Spinal cord (tissue), 10 donors: ENCODE results near the gene GMPR2. TPM values are rescaled to one million over a fixed set of nuclear protein-coding genes. Genes with fewer than 3 reads are reported as not detected.
A peak's percentile ranks its signal among the peaks of the same experiment; 100 is the strongest.

Experiments
- DNase-seq, 6 donors: peaks; one replicate each; pipeline versions ENCODE4 v3.0.0 to v3.0.0-alpha.2; 2013 to 2015; ENCODE audit warnings: low spot score in 6 of 6, low read depth in 4 of 6
- H3K27ac ChIP-seq: one replicate; pipeline ENCODE4 v1.5.1; 2013; ENCODE audit warnings: low read depth, low read length, control low read depth
- H3K27me3 ChIP-seq: one replicate; pipeline ENCODE4 v1.6.1; 2013; ENCODE audit warnings: low read length; ENCODE audit not compliant: control insufficient read depth, insufficient read depth
- H3K36me3 ChIP-seq: one replicate; pipeline ENCODE4 v1.6.1; 2013; ENCODE audit warnings: low read length; ENCODE audit not compliant: control insufficient read depth, insufficient read depth
- H3K4me1 ChIP-seq: one replicate; pipeline ENCODE4 v1.6.1; 2013; ENCODE audit warnings: low read length; ENCODE audit not compliant: control insufficient read depth, insufficient read depth
- H3K4me3 ChIP-seq: one replicate; pipeline ENCODE4 v1.5.1; 2013; ENCODE audit warnings: low read depth, low read length, control low read depth
- H3K9me3 ChIP-seq: one replicate; pipeline ENCODE4 v1.6.1; 2013; ENCODE audit warnings: low read length; ENCODE audit not compliant: control insufficient read depth, insufficient read depth
- WGBS: methylation state at CpG from one replicate; pipeline ENCODE4 v1.1.5; 2013; ENCODE audit warnings: missing lambda C conversion rate; ENCODE audit not compliant: insufficient coverage; 5-methylcytosine and 5-hydroxymethylcytosine counted together
- polyA plus RNA-seq, 2 donors: library from polyadenylated mRNA; unstranded; fragments of 120-200 nt; gene quantifications; one replicate each; pipeline ENCODE4 v1.2.1, GENCODE V29; 2013; ENCODE audit not compliant: insufficient read length in 2 of 2
- total RNA-seq, 2 donors: library from RNA; depleted of rRNA in 1 of 2; stranded (reverse); fragments of 120-200 nt in 1 of 2; fragments of >200 nt in 1 of 2; gene quantifications; one replicate each; pipeline versions ENCODE4 v1.2.3 to v1.2.4, GENCODE V29; 2013 to 2014
- donor health status: healthy.

The GMPR2 gene
- total and polyA plus RNA-seq, 4 donors: 57.5 to 96.9 (median 80.7) TPM

DNA sequence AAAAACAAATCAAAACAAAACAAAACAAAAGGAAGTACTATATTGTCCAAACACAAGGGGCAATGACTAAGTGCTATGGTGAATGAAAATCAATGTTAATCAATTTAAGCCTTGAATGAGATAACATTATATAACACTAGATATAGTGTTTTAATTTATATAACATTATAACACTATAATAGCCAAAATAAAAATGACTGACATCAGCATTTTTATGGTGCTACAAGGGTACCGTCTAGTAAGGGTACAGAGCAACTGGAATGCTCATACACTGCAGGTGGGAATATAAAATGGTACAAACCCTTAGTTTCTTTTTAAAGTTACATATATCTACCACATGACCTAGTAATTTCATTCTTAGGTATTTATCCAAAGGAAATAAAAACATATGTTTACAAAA is 6.3 kb upstream of the GMPR2 start:
- Histone ChIP-seq H3K4me1 (peaks cover 8% of the 10 kb centered on the region), H3K27ac (no peak overlapping the region)

DNA sequence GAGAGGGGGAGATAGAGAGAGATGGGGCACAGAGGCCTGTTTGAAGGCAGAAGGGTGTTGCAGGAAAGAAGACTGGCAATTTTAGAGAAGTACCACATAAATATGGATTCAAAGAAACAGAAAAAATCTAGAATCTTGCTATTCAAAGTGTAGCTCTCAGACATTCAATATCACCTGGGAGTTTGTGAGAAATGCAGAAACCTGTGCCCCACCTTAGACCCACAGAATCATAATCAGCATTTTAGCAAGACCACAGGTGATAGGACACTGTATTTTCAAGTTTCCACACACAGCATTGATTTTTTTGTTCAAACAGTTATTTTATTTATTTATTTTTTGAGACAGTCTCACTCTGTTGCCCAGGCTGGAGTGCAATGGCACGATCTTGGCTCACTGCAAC is 3.8 kb upstream of the GMPR2 start:
- peaks cover 19% of the 10 kb centered on the region for H3K4me1 ChIP-seq
- DNase-seq: no peak
- no peaks in the 10 kb centered on the region for H3K9me3 ChIP-seq
- H3K27ac ChIP-seq: no peak overlapping the region
- peaks cover 10% of the 10 kb centered on the region for H3K36me3 ChIP-seq
- H3K27me3 ChIP-seq: no peaks in the 10 kb centered on the region
- no CpG with 5 or more reads among the region's 1 CpG for WGBS
- no peak overlapping the region for H3K4me3 ChIP-seq

More for the DNA sequence above, 6.3 kb upstream of the GMPR2 start:
- Histone ChIP-seq H3K27me3 (no peaks in the 10 kb centered on the region), H3K4me3 (no peak overlapping the region), H3K9me3 (no peaks in the 10 kb centered on the region), H3K36me3 (peaks cover 10% of the 10 kb centered on the region)
- WGBS: no CpG with 5 or more reads among the region's 1 CpG
- DNase-seq: no peak

DNA sequence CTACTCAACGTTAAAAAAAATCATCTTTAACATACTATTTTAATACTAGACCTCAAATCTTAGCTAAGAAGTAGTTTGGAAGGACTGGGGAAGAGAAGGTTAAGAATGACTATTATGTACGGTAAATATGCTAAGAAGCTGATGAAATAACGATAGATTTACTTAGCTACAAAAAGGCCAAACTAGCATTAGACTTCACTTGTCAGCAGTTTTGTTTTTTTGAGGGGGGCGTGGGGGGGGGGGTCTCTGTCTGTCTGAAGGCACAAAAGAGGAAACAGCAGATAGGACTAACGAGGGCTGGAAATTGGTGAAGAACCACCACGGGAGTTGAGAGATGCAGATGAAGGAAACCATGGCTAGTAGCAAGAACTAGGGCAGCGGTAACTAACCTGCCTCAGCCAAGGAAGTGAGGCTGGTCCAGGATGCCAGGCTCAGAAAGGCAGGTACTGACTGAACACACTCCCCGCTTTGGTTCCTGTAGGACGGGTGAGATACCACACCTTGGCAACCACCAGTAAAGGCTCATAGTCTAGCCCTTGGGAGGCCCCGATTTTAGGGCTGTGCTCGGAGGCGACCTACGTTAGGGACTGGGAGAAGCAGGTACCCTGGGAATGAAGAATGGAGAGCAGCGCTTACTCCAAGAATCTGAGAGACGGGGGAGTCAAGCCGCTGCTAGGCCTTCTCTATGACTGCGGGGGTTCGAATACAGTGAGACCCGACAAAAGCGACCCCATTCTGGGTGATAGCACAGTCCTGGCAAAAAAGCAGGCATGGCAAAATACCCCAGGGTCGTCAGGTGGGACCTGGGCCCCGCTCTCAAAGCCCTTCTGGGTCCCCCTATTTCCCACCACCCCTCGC is 1.2 kb upstream of the GMPR2 start:
- peak overlapping the region; percentile 90 for H3K27ac ChIP-seq
- peaks cover 19% of the 10 kb centered on the region for H3K4me1 ChIP-seq
- no peak for DNase-seq
- no peaks in the 10 kb centered on the region for H3K9me3 ChIP-seq
- H3K36me3 ChIP-seq: peaks cover 14% of the 10 kb centered on the region
- WGBS: 5% methylated on average over 20 of the region's 23 CpGs
- no peaks in the 10 kb centered on the region for H3K27me3 ChIP-seq
- peak overlapping the region; percentile 93 for H3K4me3 ChIP-seq

DNA sequence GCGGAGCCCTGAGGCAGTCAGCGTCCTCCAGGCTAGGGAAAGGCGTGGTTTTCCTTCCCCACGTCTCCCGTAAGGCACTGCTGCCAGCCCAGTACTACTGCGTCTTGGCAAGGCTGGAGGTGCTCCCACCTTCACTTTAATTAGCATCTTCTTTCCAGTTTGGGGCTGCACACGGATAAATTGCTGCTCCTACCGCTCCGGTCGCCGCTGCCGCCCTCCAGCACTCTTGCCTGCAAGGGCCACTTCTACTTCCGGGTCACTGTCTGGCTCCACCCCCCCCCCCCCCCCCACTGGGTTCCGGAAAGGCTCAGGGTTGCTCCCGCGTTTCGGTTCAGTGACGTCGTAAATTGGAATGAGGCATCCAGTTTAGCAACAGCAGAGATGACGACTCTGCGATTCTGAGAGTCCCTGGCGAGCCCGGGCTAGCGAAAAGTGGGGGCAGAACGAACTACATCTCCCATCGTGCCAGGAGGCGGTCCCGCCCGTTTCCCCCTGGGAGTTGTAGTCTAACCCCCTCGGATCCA is 546 bp upstream of the GMPR2 start, which contains the start of gene NEDD8:
TSS of gene NEDD8 (minus strand) at position 247 of the 524 bp plus-strand sequence. CDS start at position 147, 100 bp downstream.
- Histone ChIP-seq H3K27ac (peak within 1 kb of the TSS; percentile 90), H3K4me1 (peaks cover 19% of the 10 kb centered on the region), H3K9me3 (no peaks in the 10 kb centered on the region), H3K36me3 (peaks cover 21% of the 10 kb centered on the region), H3K27me3 (no peaks in the 10 kb centered on the region), H3K4me3 (peak within 1 kb of the TSS; percentile 93)
- DNase-seq: peak; percentile 81 to 98 (median 91)
- 0% methylated on average over 27 of the region's 30 CpGs for WGBS

DNA sequence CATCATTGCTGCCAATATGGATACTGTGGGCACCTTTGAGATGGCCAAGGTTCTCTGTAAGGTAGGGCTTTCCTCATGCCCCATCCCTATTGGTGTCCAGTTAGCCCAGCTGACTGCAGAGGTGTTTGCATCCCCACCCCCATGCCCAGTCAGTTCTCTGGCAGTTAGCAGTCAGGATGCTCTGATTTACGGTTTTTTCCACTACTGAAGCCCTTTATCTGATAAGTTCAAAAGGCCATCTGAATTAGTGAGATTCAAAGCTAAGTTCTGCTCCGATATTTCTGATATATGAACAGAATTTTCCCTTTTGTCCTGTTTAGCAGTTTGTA is 773 bp downstream of the GMPR2 start:
- peaks cover 19% of the 10 kb centered on the region for H3K4me1 ChIP-seq
- DNase-seq: no peak
- H3K36me3 ChIP-seq: peaks cover 25% of the 10 kb centered on the region
- 100% methylated on average over 2 of the region's 2 CpGs for WGBS
- H3K4me3 ChIP-seq: peak overlapping the region; percentile 93
- no peaks in the 10 kb centered on the region for H3K27me3 ChIP-seq
- H3K27ac ChIP-seq: no peak overlapping the region
- H3K9me3 ChIP-seq: no peaks in the 10 kb centered on the region

DNA sequence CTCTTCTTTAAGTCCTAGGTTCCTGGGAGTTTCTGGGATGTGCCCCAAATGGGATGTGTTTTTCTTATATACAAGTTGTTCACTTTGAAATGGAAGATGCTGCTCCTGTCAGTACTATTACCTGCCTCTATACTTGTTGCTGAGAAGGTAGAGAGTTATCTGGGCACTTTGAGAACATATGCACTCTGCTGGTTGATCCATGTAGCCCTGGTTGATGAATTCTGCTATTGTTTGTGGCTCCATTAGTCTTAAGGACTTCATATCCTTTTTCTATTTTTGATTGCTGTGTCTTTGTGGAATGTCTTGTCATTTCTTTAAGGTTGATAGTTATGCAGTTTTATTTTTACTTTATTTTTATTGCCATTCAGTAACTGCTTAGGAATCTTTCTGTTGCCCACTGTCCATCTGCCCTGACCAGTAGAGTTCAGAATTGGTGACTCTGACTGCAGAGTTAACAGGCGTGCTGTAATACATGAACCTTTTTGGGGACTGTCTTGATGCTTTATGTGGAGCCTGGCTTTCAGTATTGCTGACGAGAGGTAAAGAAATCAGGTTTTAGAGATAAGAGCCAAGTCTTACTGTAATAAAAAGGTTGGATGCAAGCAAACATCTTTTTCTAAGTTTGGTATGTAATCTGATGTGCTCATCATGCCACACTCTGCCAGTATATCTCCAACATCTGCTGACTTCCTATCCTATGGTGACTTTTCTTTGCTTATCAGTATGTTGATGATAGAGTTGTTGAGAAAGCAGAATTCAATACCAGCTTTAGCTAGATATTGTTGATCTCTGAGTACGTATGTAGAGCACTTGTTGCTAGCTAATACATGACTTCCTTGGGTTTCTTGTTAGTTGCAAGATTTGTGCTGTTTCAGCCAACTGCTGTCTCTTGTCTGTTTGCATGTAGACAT is 1.6 kb downstream of the GMPR2 start:
- Histone ChIP-seq H3K27ac (no peak overlapping the region), H3K4me1 (peaks cover 19% of the 10 kb centered on the region)
- WGBS: 86% methylated on average over 2 of the region's 3 CpGs

DNA sequence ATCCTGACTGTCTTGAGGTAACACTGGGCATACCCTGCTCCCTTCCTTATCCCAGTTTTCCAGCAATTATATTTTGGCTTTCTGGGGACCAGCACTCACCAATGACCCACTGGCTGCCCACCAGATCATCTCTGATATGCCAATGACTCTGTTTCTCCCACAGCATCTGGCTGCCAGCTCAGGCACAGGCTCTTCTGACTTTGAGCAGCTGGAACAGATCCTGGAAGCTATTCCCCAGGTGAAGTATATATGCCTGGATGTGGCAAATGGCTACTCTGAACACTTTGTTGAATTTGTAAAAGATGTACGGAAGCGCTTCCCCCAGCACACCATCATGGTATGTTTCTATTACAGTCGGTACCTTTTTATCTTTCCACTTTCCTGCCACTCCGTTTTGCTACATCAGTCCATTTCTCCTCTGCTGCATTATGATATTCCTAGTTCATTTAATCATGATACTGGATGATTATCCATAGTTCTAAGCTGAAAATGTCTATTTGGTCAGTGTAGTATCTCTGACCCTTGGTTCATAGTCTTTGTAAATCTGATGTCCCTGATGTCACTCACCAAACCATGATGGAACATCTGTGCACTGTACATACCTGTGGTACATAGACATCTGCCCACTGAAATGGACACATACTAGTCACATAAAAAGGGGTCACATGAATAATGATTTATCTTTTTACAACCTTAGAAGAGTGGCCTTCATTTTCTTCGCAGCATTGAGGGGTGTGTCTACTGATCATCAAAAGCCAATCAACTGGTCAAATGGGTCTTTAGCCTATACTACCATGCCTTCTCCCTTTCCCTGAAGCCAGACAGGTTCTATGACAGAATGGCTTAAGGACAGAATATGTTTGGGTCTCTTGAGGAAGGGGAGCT is 3.3 kb downstream of the GMPR2 start:
- no peak overlapping the region for H3K27ac ChIP-seq

More for the DNA sequence above, 1.6 kb downstream of the GMPR2 start:
- DNase-seq: no peak
- no peaks in the 10 kb centered on the region for H3K27me3 ChIP-seq
- H3K9me3 ChIP-seq: no peaks in the 10 kb centered on the region
- peaks cover 29% of the 10 kb centered on the region for H3K36me3 ChIP-seq
- no peak overlapping the region for H3K4me3 ChIP-seq

DNA sequence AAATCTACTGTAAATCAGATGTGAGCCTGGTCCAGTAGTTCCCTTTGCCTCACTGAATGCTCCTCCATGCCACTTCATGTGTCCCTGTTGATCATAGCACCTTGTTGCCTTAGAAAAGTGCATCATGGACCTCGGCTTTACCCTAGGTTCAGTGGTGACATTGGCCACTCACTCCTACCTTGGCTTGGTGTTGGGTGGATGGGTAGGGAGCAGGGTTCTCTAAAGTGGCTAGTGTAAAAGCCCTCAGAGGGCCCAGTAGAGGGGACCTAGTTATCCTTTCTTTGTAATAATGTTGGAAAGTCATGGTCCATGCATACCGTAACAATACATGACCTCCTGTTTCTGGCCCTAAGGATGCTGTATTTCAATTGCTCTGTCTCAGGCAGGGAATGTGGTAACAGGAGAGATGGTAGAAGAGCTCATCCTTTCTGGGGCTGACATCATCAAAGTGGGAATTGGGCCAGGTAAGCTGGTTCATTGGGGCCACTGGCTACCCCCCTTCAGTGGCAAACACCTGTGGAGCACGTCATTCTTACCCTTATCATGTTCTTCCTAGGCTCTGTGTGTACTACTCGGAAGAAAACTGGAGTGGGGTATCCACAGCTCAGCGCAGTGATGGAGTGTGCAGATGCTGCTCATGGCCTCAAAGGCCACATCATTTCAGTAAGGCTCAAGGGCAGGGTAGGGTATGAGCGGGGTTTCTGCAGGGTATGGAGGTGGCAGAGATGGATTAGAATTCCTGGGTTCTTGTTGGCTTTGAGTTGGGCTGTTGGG is 4.1 kb downstream of the GMPR2 start:
- no peak overlapping the region for H3K27ac ChIP-seq
- H3K9me3 ChIP-seq: no peaks in the 10 kb centered on the region
- H3K27me3 ChIP-seq: no peaks in the 10 kb centered on the region
- peaks cover 27% of the 10 kb centered on the region for H3K4me1 ChIP-seq
- WGBS: 97% methylated on average over 3 of the region's 6 CpGs
- no peak for DNase-seq
- peaks cover 45% of the 10 kb centered on the region for H3K36me3 ChIP-seq
- H3K4me3 ChIP-seq: no peak overlapping the region

More for the DNA sequence above, 3.3 kb downstream of the GMPR2 start:
- no peak for DNase-seq
- no peaks in the 10 kb centered on the region for H3K27me3 ChIP-seq
- no CpG with 5 or more reads among the region's 5 CpGs for WGBS
- H3K36me3 ChIP-seq: peaks cover 42% of the 10 kb centered on the region
- no peak overlapping the region for H3K4me3 ChIP-seq
- H3K4me1 ChIP-seq: peaks cover 25% of the 10 kb centered on the region
- H3K9me3 ChIP-seq: no peaks in the 10 kb centered on the region
